IPS DF 19.7 (cell line): ENCODE measurements around the gene SPTB.

Experiments
- DNase-seq: peaks from one replicate; pipeline ENCODE4 v3.0.0-alpha.2; 2013; ENCODE audit warnings: low read depth, low spot score

Gene SPTB

GRCh38 chr14:64752909-64753308 is 126.8 kb downstream of the SPTB start:
- DNase-seq: no peak

GRCh38 chr14:64748995-64749714 is 130.6 kb downstream of the SPTB start:
- no peak for DNase-seq

GRCh38 chr14:64748521-64748920 is 131.2 kb downstream of the SPTB start:
- no peak for DNase-seq

- DNase-seq: no peak
Observed at GRCh38 chr14:64747327-64747726, 132.4 kb downstream of the SPTB start.

GRCh38 chr14:64746298-64747250 is 133.1 kb downstream of the SPTB start:
- DNase-seq: no peak

- DNase-seq: no peak
Observed at GRCh38 chr14:64745511-64746091, 134.1 kb downstream of the SPTB start.

GRCh38 chr14:64743061-64743460 is 136.6 kb downstream of the SPTB start:
- DNase-seq: no peak

GRCh38 chr14:64741961-64742360 is 137.7 kb downstream of the SPTB start:
- no peak for DNase-seq

- DNase-seq: no peak
Observed at GRCh38 chr14:64741200-64741599, 138.5 kb downstream of the SPTB start.

- no peak for DNase-seq
Observed at GRCh38 chr14:64738281-64738804, 141.4 kb downstream of the SPTB start.

GRCh38 chr14:64737391-64738280 is 142.1 kb downstream of the SPTB start:
- no peak for DNase-seq

- DNase-seq: no peak
Observed at GRCh38 chr14:64736271-64737169, 143.2 kb downstream of the SPTB start.

- DNase-seq: no peak
Observed at GRCh38 chr14:64734990-64735389, 144.7 kb downstream of the SPTB start.

GRCh38 chr14:64733899-64734298 is 145.8 kb downstream of the SPTB start:
- no peak for DNase-seq

- DNase-seq: no peak
Observed at GRCh38 chr14:64733321-64733720, 146.4 kb downstream of the SPTB start.

GRCh38 chr14:64732536-64733120 is 147.1 kb downstream of the SPTB start:
- DNase-seq: no peak

GRCh38 chr14:64732066-64732465 is 147.6 kb downstream of the SPTB start:
- DNase-seq: no peak

GRCh38 chr14:64731141-64731581 is 148.5 kb downstream of the SPTB start:
- DNase-seq: no peak

- DNase-seq: no peak
Observed at GRCh38 chr14:64730681-64731080, 149.0 kb downstream of the SPTB start.

GRCh38 chr14:64730061-64730440 is 149.7 kb downstream of the SPTB start:
- no peak for DNase-seq
